C4-2B (cell line): ENCODE data around the gene SNX20.

Experiments
- ZFX ChIP-seq: fragments of 450-650 bp; IDR thresholded peaks from 2 replicates; pipeline ENCODE4 v1.6.1; 2017
- TF ChIP-seq, protein P1 (sequence below): fragments of 450-650 bp; conservative IDR thresholded peaks from 2 replicates; pipeline ENCODE4 v1.5.1; 2017; ENCODE audit warnings: mild to moderate bottlenecking

DNA sequence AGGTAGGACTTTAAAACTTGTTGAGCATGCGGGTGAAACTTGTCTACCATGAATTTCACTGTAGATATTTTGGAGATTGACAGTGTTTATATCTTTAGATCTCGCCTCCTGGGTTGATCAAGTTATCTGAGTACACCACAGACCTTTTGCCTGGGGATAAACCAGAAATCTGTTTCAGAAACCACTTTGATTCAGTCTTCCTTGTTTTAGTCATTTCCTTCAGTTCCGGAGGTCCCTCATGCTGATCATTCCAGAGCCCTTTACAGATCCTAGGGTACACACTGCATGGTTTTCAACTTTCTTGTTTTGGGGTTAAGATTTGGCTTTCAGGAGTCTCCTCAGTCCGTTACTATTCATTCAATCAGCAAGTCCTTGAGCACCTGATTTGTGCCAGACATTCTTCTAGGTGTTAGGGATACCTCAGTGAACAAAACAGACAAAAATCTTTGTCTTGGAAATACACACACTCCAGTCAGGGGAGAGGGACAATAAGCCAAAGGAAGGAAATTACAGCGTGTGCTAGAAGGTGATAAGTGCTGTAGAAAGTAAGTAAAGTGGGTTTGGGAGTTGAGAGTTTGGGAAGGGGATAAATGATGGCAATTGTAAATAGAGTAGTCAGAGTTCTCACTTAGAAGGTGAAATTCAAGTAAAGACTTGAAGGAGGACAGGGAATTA is 24.5 kb upstream of the SNX20 start:
- TF ChIP-seq, protein P1, sequence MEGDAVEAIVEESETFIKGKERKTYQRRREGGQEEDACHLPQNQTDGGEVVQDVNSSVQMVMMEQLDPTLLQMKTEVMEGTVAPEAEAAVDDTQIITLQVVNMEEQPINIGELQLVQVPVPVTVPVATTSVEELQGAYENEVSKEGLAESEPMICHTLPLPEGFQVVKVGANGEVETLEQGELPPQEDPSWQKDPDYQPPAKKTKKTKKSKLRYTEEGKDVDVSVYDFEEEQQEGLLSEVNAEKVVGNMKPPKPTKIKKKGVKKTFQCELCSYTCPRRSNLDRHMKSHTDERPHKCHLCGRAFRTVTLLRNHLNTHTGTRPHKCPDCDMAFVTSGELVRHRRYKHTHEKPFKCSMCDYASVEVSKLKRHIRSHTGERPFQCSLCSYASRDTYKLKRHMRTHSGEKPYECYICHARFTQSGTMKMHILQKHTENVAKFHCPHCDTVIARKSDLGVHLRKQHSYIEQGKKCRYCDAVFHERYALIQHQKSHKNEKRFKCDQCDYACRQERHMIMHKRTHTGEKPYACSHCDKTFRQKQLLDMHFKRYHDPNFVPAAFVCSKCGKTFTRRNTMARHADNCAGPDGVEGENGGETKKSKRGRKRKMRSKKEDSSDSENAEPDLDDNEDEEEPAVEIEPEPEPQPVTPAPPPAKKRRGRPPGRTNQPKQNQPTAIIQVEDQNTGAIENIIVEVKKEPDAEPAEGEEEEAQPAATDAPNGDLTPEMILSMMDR: no peak
- no peak for TF ChIP-seq ZFX
